ENCODE results near the gene PSTPIP1.

Gene PSTPIP1

GRCh38 chr15:76996526-76997401 lies 1.8 kb downstream of the PSTPIP1 start:
- H3K36me3 ChIP-seq (ENCODE audit: control insufficient read depth, insufficient read depth, low read length): no peaks in the 10 kb centered on the region
- H3K4me3 ChIP-seq (replicated peaks; ENCODE audit: low read depth, low read length): no peak overlapping the region; the same call in 1 of the 2 replicates
- H3K27me3 ChIP-seq (replicated peaks; ENCODE audit: control insufficient read depth, insufficient read depth, low read length): no peaks in the 10 kb centered on the region
- no peak for DNase-seq (ENCODE audit: extremely low read depth, insufficient read length)
- no peak for TF ChIP-seq CTCF (IDR thresholded peaks at IDR 0.05; ENCODE audit: insufficient read depth, low read length, poor library complexity, severe bottlenecking)

GRCh38 chr15:76998663-76999285 lies 3.8 kb downstream of the PSTPIP1 start:
- H3K4me3 ChIP-seq (replicated peaks; ENCODE audit: low read depth, low read length): no peak overlapping the region
- no peak for TF ChIP-seq CTCF (IDR thresholded peaks at IDR 0.05; ENCODE audit: insufficient read depth, low read length, poor library complexity, severe bottlenecking)

GRCh38 chr15:76999996-77000395 lies 5.1 kb downstream of the PSTPIP1 start:
- DNase-seq (ENCODE audit: extremely low read depth, insufficient read length): no peak

More at GRCh38 chr15:76998663-76999285, 3.8 kb downstream of the PSTPIP1 start:
- no peaks in the 10 kb centered on the region for H3K27me3 ChIP-seq (replicated peaks; ENCODE audit: control insufficient read depth, insufficient read depth, low read length)
- no peak for DNase-seq (ENCODE audit: extremely low read depth, insufficient read length)
- no peaks in the 10 kb centered on the region for H3K36me3 ChIP-seq (ENCODE audit: control insufficient read depth, insufficient read depth, low read length)

GRCh38 chr15:77001351-77001750 lies 6.4 kb downstream of the PSTPIP1 start:
- no peaks in the 10 kb centered on the region for H3K27me3 ChIP-seq (replicated peaks; ENCODE audit: control insufficient read depth, insufficient read depth, low read length)
- no peak overlapping the region for H3K4me3 ChIP-seq (replicated peaks; ENCODE audit: low read depth, low read length)
- no peaks in the 10 kb centered on the region for H3K36me3 ChIP-seq (ENCODE audit: control insufficient read depth, insufficient read depth, low read length)
- no peak for TF ChIP-seq CTCF (IDR thresholded peaks at IDR 0.05; ENCODE audit: insufficient read depth, low read length, poor library complexity, severe bottlenecking)
- DNase-seq (ENCODE audit: extremely low read depth, insufficient read length): no peak

More at GRCh38 chr15:76999996-77000395, 5.1 kb downstream of the PSTPIP1 start:
- no peak for TF ChIP-seq CTCF (IDR thresholded peaks at IDR 0.05; ENCODE audit: insufficient read depth, low read length, poor library complexity, severe bottlenecking)
- Histone ChIP-seq H3K36me3 (ENCODE audit: control insufficient read depth, insufficient read depth, low read length) (no peaks in the 10 kb centered on the region), H3K4me3 (replicated peaks; ENCODE audit: low read depth, low read length) (no peak overlapping the region), H3K27me3 (replicated peaks; ENCODE audit: control insufficient read depth, insufficient read depth, low read length) (no peaks in the 10 kb centered on the region)

GRCh38 chr15:77001966-77002365 lies 7.0 kb downstream of the PSTPIP1 start:
- no peaks in the 10 kb centered on the region for H3K27me3 ChIP-seq (replicated peaks; ENCODE audit: control insufficient read depth, insufficient read depth, low read length)
- TF ChIP-seq CTCF (IDR thresholded peaks at IDR 0.05; ENCODE audit: insufficient read depth, low read length, poor library complexity, severe bottlenecking): no peak
- DNase-seq (ENCODE audit: extremely low read depth, insufficient read length): no peak
- H3K36me3 ChIP-seq (ENCODE audit: control insufficient read depth, insufficient read depth, low read length): no peaks in the 10 kb centered on the region
- no peak overlapping the region for H3K4me3 ChIP-seq (replicated peaks; ENCODE audit: low read depth, low read length)

All from GM06990 (cell line).